Activated CD4-positive, alpha-beta T cell treated with anti-CD3 and anti-CD28 coated beads, Interleukin-2, amount 50 U/mL, for 1 hour (primary cell): ENCODE data around the gene OR6S1.
"Not testable (repeated sequence)": the region's sequence is repeated elsewhere in the genome, so short reads cannot be mapped to it uniquely, and the experiment has no call there.

ENCODE experiments used
- DNase-seq: peaks from one replicate; pipeline ENCODE4 v3.0.0-alpha.2; 2020

OR6S1 gene

DNA sequence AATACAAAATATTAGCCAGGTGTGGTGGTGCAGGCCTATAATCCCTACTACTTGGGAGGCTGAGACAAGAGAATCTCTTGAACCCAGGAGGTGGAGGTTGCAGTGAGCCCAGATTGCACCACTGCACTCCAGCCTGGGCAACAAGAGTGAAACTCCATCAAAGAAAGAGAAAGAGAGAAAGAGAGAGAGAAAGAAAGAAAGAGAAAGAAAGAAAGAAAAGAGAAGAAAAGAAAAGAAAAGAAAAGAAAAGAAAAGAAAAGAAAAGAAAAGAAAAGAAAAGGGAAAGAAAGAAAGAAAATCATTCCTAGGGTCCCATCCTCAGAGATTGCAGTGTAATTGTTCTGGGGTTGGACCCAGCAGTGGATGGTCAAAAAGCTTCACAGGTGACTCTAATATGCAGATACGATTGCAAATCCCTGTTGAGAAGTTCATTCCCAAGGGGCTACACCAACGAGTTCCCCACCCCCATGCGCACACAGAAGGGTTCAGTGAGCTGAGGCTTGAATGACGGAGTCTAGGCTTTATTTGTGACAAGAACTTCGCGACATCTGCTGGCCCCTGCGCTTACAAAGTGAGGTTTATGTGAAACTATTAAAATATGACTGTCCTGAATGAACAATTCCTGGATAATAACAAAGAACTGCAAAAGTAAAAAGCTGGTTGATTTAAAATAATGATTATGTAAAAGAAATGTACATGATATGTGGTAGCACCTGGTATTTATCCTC lies 32.9 kb downstream of the OR6S1 start:
- no peak for DNase-seq

DNA sequence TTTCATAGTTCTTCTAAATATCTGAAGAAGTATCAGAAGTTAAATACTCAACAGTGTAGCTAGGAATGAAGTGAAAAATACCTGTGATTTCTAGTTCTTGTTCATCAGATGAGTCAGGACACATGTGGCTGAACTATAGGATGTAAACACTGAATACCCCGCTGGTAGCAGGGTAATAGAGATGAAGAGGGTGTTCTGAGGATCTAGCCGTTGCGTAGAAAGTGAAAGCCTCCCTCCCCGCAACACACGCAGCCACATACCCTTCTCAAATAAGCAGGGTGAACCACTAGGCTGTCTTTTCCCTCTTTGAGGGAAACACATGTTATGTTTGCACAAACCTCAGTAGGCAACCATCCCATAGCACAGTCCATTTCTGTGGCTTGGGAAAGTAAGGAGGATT lies 33.9 kb downstream of the OR6S1 start:
- no peak for DNase-seq

GRCh38 chr14:20606902-20607242 lies 34.6 kb downstream of the OR6S1 start:
- no peak for DNase-seq

DNA sequence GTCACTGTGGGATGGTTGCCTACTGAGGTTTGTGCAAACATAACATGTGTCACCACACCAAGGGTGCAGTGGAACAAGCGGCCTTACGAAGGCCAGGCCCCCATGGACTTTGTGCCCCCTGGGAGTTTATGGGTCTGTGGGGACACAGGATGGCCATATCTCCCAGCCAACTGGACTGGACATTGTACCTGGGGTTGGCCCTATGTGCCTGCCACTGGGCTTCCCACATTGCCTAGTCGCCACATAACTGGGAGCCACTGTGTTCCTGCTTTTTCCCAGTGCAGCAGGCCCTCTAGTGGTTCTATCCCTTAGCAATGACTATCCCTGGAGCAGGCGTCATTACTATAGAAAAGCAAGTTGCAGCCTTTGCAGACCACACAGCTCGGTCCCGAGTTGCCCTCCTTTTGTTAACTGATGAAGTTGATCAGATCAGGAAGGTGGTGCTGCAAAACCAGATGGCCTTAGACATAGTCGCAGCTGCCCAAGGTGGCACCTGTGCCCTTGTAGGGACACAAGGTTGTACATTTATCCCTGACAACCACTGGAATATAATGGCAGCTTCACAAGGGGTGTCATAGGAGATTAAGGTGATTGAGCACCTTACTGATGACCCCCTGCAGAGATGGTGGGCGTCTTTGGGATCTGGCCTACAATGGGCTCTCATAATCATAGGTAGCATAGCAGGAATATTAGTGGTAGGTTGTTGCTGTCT lies 35.1 kb downstream of the OR6S1 start:
- DNase-seq, result no peak

DNA sequence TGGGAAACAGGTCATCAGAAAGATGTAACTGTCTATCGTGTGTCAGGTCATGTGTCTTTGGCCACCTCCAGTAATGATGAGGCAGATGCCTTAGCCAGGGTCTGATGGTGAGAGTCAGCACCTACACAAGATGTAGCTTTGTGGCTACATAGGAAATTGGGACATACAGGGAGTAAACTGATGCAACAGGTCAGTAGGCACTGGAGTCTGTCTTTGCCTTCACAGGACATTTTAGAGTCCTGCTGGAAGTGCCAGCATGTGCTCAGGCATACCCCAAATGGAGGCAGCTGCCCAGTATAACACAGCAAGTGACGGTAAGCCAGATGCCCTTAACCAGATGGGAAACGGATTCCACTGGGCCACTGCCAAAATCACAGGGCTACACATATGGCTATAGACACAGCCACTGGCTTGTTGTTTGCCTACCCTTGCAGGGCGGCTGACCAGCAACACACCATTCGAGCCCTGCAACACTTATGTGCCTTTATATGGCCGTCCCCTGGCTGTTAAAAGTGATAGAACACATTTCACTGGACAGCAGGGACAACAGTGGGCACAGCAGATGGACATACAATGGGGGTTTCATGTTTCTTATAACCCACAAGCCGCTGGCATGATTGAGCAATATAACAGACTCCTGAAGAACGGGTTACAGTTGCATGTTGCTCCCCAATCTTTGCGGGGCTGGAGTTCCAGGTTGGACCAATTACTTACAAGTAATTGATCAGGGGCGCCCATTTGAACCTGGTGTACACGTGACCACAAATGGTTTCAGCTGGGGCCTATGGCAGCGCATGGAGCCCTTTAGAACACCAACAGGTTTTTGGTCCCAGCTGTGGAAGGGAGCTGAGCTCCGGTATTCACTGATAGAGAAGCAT lies 37.4 kb downstream of the OR6S1 start:
- no peak for DNase-seq

GRCh38 chr14:20602583-20602982 lies 38.9 kb downstream of the OR6S1 start:
- no peak for DNase-seq

DNA sequence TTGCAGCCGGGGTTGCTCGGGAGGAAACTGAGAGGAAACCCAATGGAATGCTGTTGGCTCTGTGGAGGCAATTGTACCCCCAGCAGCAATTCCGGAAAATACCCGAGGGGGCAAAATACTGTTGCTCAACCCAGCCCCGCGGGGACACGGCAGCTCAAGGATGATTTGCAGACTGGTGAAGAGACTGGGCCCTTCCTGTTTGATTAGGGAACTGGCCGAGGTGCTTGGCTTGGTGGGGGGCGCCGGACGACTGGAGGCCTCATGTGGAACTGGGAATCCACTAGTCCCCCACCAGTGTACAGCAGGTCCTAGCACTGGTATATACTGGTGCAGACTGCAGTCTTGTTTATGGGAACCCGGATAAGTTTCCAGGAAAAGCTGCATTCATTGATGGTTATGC lies 40.0 kb downstream of the OR6S1 start:
- no peak for DNase-seq

- no peak for DNase-seq
Measured at GRCh38 chr14:20597108-20597507, 44.4 kb downstream of the OR6S1 start.

- not testable (repeated sequence) for DNase-seq
Measured at GRCh38 chr14:20595726-20596125, 45.8 kb downstream of the OR6S1 start.

DNA sequence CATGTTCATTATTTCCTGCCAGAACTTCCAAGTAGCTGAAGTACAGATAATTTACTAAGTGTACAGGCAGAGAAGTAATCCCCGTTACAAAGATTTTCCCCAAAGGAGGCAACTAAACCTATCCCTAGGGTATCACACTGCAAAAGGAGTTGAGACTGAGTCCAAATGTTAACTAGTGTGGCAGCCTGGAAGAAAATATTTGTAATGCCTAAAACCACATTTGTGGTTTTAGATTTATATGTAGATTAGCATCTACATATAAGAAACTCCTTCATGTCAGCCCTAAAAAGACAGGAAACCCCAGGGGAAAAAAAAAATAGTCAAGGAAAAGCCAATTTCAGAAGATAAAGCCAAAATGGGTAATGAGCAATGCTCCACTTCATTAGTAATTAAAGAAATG lies 48.9 kb downstream of the OR6S1 start:
- no peak for DNase-seq

DNA sequence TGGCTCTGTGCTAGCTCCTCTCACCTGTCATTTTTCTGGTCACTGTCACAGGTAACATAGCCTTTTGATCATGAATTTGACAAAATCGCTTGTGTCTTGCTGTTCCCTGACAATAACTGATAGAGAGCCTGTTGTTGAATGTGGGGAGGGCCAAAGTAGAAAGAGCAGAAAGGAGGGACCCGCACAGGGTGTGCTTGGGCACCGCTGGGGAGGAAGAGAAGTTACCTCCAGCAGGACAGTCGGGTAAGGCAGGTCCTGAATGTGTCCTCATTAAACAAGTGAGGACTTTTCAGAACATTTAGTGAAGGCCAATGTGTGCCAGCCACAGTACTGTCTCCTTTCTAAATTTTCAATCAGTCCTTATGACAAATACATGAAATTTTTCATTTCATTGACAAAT lies 50.3 kb downstream of the OR6S1 start, which contains the start of gene RNASE12:
Gene RNASE12 (minus strand): TSS at position 142 of the 400 bp plus-strand sequence. CDS start 653 bp downstream, outside the sequence.
- no peak for DNase-seq
